Mesothelial cell of epicardium (in vitro differentiated cells): ENCODE data around the gene POLA1. TPM values are rescaled to one million over a fixed set of nuclear protein-coding genes. Genes with fewer than 3 reads are reported as not detected.

Experiments
- DNase-seq, 2 experiments: peaks; one replicate each; pipeline ENCODE4 v3.0.0; 2021; ENCODE audit warnings: low spot score in 2 of 2; ENCODE audit not compliant: unreplicated experiment in 2 of 2
- H3K27ac Mint-ChIP-seq: 2 replicates; pipeline ENCODE4 v1.8.0; 2021; ENCODE audit warnings: mixed read lengths
- H3K27me3 Mint-ChIP-seq: 2 replicates; pipeline ENCODE4 v1.8.0; 2021; ENCODE audit warnings: low read depth, mixed read lengths
- H3K36me3 Mint-ChIP-seq: 2 replicates; pipeline ENCODE4 v1.8.0; 2021; ENCODE audit warnings: mixed read lengths
- H3K4me1 Mint-ChIP-seq: 2 replicates; pipeline ENCODE4 v1.8.0; 2021; ENCODE audit warnings: mixed read lengths
- H3K4me3 Mint-ChIP-seq: 2 replicates; pipeline ENCODE4 v1.8.0; 2021; ENCODE audit warnings: mild to moderate bottlenecking, moderate library complexity, mixed read lengths
- H3K9me3 Mint-ChIP-seq: 2 replicates; pipeline ENCODE4 v1.8.0; 2021; ENCODE audit warnings: mixed read lengths
- CTCF ChIP-seq: fragments of 200-600 bp; sonication (generic); IDR thresholded peaks from one replicate; pipeline ENCODE4 v1.5.0; 2021; ENCODE audit warnings: antibody characterized with exemption; ENCODE audit not compliant: unreplicated experiment
- total RNA-seq: library from RNA; stranded (reverse); gene quantifications from 3 replicates; pipeline ENCODE4 v1.2.1, GENCODE V29; 2021

Gene POLA1
- total RNA-seq, 1 donor from 2014 or later, result 30.4 TPM

GRCh38 chrX:25016361-25016671 lies 322.6 kb downstream of the POLA1 start:
- H3K4me1 Mint-ChIP-seq, result peaks cover 27% of the 10 kb centered on the region
- H3K4me3 Mint-ChIP-seq, result no peak overlapping the region
- no peak overlapping the region for H3K27ac Mint-ChIP-seq
- no peak for TF ChIP-seq CTCF
- DNase-seq, result no peak
- H3K27me3 Mint-ChIP-seq, result peaks cover 93% of the 10 kb centered on the region
- no peaks in the 10 kb centered on the region for H3K36me3 Mint-ChIP-seq
- no peaks in the 10 kb centered on the region for H3K9me3 Mint-ChIP-seq

GRCh38 chrX:25016938-25017598 lies 323.4 kb downstream of the POLA1 start:
- peak overlapping the region; percentile 50 for H3K4me3 Mint-ChIP-seq

GRCh38 chrX:25017667-25018247 lies 324.0 kb downstream of the POLA1 start:
- Mint-ChIP-seq H3K27me3 (peaks cover 93% of the 10 kb centered on the region), H3K27ac (no peak overlapping the region), H3K36me3 (no peaks in the 10 kb centered on the region), H3K9me3 (no peaks in the 10 kb centered on the region), H3K4me3 (peak overlapping the region; percentile 50), H3K4me1 (peaks cover 31% of the 10 kb centered on the region)
- DNase-seq, result peak in 1 of 2 experiments; percentile 52
- no peak for TF ChIP-seq CTCF

More at GRCh38 chrX:25016938-25017598, 323.4 kb downstream of the POLA1 start:
- DNase-seq, result no peak
- Mint-ChIP-seq H3K27me3 (peaks cover 93% of the 10 kb centered on the region), H3K9me3 (no peaks in the 10 kb centered on the region), H3K4me1 (peaks cover 32% of the 10 kb centered on the region), H3K27ac (no peak overlapping the region), H3K36me3 (no peaks in the 10 kb centered on the region)
- TF ChIP-seq CTCF, result no peak

GRCh38 chrX:25018682-25019081 lies 325.0 kb downstream of the POLA1 start:
- H3K36me3 Mint-ChIP-seq, result no peaks in the 10 kb centered on the region
- no peak overlapping the region for H3K4me3 Mint-ChIP-seq
- peaks cover 28% of the 10 kb centered on the region for H3K4me1 Mint-ChIP-seq
- no peak for TF ChIP-seq CTCF
- H3K9me3 Mint-ChIP-seq, result no peaks in the 10 kb centered on the region
- no peak overlapping the region for H3K27ac Mint-ChIP-seq
- H3K27me3 Mint-ChIP-seq, result peaks cover 98% of the 10 kb centered on the region
- no peak for DNase-seq

GRCh38 chrX:25019707-25020390 lies 326.1 kb downstream of the POLA1 start:
- Mint-ChIP-seq H3K4me3 (no peak overlapping the region), H3K36me3 (no peaks in the 10 kb centered on the region), H3K27me3 (peaks cover 98% of the 10 kb centered on the region), H3K27ac (no peak overlapping the region), H3K4me1 (peaks cover 28% of the 10 kb centered on the region), H3K9me3 (no peaks in the 10 kb centered on the region)
- no peak for DNase-seq
- no peak for TF ChIP-seq CTCF
